HL-60 (cell line): ENCODE measurements around the gene TSC1.
A peak's percentile ranks its signal among the peaks of the same experiment; 100 is the strongest.

Experiments
- CTCF ChIP-seq: IDR thresholded peaks from one replicate; pipeline ENCODE4 v1.5.1; 2011; ENCODE audit warnings: low read length, control low read depth, inconsistent platforms; ENCODE audit not compliant: insufficient read depth
- GABPA ChIP-seq: IDR thresholded peaks from 2 replicates; pipeline ENCODE4 v1.6.1; 2012; ENCODE audit warnings: low read depth
- POLR2AphosphoS5 ChIP-seq: IDR thresholded peaks from 2 replicates; pipeline ENCODE4 v1.6.1; 2012; ENCODE audit warnings: low read depth
- REST ChIP-seq: IDR thresholded peaks from 2 replicates; pipeline ENCODE4 v1.6.1; 2012; ENCODE audit warnings: low read depth; ENCODE audit not compliant: insufficient replicate concordance
- SPI1 ChIP-seq: IDR thresholded peaks from 2 replicates; pipeline ENCODE4 v1.6.1; 2012; ENCODE audit warnings: low read depth, mild to moderate bottlenecking, borderline replicate concordance

- TF ChIP-seq POLR2AphosphoS5 = no peak
- TF ChIP-seq CTCF = no peak
- TF ChIP-seq SPI1 = 0 out of 2 replicates have a peak, but pooled peaks have one; percentile 15
- TF ChIP-seq GABPA = no peak
- no peak for TF ChIP-seq REST
These were observed 64.1 kb downstream of the TSC1 start for GRCh38 chr9:132880324-132880661.
